Measurements from ENCODE around the gene CLIC4. TPM values are rescaled to one million over a fixed set of nuclear protein-coding genes. Genes with fewer than 3 reads are reported as not detected.
A peak's percentile ranks its signal among the peaks of the same experiment; 100 is the strongest.

The CLIC4 gene
- total and polyA plus RNA-seq, 9 of the 15 experiments (the other 6 are each of a cell fraction or from before 2014, with no cell fraction given) = 16.0 to 67.5 (median 38.4) TPM

DNA sequence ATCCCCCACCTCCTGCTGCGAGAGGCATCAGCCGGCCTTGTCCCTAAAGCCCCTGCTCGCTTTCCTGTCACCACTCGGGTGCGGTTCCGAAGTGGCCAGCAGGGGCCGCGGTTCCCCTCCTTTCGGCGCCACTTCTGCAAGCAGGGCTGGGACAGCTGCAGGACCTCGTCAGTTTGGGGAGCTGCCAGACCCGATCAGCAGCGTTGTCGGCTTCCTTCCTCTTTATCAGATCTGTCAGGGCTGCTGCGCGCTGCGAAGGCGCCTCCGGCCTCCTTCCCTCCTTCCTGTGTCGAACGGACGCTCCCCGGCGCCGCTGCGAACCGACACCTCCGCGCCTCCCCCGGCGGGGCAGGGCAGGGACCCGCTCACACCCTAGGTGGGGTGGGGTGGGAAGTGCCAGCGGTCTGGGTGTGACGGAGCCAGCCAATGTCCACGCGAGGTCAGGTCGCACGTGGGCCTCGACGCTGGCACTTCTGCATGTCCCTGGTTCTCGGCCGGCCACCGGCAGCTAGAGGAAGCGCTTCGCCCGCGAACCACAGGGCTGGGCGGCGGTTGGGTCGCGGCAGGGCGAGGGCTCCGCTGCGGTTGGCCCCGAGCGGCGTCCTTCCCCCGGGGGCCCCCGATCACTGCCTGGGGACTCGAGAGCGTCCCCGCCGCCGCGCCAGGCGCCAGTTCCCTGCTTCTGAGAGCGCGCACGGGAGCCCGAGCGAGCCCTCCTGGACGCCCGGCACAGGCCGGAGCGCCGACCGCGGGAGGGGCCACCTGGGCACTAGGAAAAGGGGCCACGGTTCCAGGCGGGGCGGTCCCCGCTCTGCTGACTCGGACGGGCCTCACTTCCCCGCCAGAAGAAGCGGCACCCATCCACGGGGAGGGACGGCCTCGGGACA lies 103.0 kb downstream of the CLIC4 start (continued):
- no peak for TF ChIP-seq ZNF644 (tag; IDR thresholded peaks at IDR 0.05; ENCODE audit: low read depth)
- peak in 1 of 2 experiments; percentile 40; a peak in 1 of 4 replicates for TF ChIP-seq SIN3A (IDR thresholded peaks at IDR 0.05; ENCODE audit: borderline replicate concordance in 2 of 2, control insufficient read depth in 1 of 2, low read depth in 2 of 2, low read length in 2 of 2)
- no peak for TF ChIP-seq TFAM (CRISPR knock-in tag; conservative IDR thresholded peaks at IDR 0.05)
- peak; percentile 91 for TF ChIP-seq RNF2 (IDR thresholded peaks at IDR 0.05)
- no peak for TF ChIP-seq RFX7 (CRISPR knock-in tag; IDR thresholded peaks at IDR 0.05)
- TF ChIP-seq BACH1 (tag; IDR thresholded peaks at IDR 0.05) = no peak
- TF ChIP-seq FOXK1 (CRISPR knock-in tag; IDR thresholded peaks at IDR 0.05; ENCODE audit: borderline replicate concordance) = peak; percentile 78; the same call in 1 of the 2 replicates
- TF ChIP-seq, protein P1, sequence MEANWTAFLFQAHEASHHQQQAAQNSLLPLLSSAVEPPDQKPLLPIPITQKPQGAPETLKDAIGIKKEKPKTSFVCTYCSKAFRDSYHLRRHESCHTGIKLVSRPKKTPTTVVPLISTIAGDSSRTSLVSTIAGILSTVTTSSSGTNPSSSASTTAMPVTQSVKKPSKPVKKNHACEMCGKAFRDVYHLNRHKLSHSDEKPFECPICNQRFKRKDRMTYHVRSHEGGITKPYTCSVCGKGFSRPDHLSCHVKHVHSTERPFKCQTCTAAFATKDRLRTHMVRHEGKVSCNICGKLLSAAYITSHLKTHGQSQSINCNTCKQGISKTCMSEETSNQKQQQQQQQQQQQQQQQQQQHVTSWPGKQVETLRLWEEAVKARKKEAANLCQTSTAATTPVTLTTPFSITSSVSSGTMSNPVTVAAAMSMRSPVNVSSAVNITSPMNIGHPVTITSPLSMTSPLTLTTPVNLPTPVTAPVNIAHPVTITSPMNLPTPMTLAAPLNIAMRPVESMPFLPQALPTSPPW (CRISPR knock-in tag; IDR thresholded peaks at IDR 0.05) = peak; percentile 56
- TF ChIP-seq CBFB (CRISPR knock-in tag; IDR thresholded peaks at IDR 0.05) = 0 out of 2 replicates have a peak, but pooled peaks have one; percentile 24
- peak; percentile 65 for TF ChIP-seq ELF1 (tag; IDR thresholded peaks at IDR 0.05)
- TF ChIP-seq, protein P2, sequence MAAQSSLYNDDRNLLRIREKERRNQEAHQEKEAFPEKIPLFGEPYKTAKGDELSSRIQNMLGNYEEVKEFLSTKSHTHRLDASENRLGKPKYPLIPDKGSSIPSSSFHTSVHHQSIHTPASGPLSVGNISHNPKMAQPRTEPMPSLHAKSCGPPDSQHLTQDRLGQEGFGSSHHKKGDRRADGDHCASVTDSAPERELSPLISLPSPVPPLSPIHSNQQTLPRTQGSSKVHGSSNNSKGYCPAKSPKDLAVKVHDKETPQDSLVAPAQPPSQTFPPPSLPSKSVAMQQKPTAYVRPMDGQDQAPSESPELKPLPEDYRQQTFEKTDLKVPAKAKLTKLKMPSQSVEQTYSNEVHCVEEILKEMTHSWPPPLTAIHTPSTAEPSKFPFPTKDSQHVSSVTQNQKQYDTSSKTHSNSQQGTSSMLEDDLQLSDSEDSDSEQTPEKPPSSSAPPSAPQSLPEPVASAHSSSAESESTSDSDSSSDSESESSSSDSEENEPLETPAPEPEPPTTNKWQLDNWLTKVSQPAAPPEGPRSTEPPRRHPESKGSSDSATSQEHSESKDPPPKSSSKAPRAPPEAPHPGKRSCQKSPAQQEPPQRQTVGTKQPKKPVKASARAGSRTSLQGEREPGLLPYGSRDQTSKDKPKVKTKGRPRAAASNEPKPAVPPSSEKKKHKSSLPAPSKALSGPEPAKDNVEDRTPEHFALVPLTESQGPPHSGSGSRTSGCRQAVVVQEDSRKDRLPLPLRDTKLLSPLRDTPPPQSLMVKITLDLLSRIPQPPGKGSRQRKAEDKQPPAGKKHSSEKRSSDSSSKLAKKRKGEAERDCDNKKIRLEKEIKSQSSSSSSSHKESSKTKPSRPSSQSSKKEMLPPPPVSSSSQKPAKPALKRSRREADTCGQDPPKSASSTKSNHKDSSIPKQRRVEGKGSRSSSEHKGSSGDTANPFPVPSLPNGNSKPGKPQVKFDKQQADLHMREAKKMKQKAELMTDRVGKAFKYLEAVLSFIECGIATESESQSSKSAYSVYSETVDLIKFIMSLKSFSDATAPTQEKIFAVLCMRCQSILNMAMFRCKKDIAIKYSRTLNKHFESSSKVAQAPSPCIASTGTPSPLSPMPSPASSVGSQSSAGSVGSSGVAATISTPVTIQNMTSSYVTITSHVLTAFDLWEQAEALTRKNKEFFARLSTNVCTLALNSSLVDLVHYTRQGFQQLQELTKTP (IDR thresholded peaks at IDR 0.05; ENCODE audit: low read depth in 1 of 2, partially characterized antibody in 2 of 2) = no peak
- no peak for TF ChIP-seq RFX1 (IDR thresholded peaks at IDR 0.05)
- TF ChIP-seq, protein P3, sequence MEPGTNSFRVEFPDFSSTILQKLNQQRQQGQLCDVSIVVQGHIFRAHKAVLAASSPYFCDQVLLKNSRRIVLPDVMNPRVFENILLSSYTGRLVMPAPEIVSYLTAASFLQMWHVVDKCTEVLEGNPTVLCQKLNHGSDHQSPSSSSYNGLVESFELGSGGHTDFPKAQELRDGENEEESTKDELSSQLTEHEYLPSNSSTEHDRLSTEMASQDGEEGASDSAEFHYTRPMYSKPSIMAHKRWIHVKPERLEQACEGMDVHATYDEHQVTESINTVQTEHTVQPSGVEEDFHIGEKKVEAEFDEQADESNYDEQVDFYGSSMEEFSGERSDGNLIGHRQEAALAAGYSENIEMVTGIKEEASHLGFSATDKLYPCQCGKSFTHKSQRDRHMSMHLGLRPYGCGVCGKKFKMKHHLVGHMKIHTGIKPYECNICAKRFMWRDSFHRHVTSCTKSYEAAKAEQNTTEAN (CRISPR knock-in tag; IDR thresholded peaks at IDR 0.05) = peak; percentile 84; the same call in 1 of the 2 replicates
- no peak for TF ChIP-seq SMAD2 (IDR thresholded peaks at IDR 0.05; ENCODE audit: low read depth, low read length)
- TF ChIP-seq ZNF584 (CRISPR knock-in tag; IDR thresholded peaks at IDR 0.05; ENCODE audit: low read depth) = peak; percentile 67; the same call in 1 of the 2 replicates
- peak; percentile 42; the same call in 1 of the 2 replicates for TF ChIP-seq SMARCA4 (IDR thresholded peaks at IDR 0.05)
- TF ChIP-seq, protein P4, sequence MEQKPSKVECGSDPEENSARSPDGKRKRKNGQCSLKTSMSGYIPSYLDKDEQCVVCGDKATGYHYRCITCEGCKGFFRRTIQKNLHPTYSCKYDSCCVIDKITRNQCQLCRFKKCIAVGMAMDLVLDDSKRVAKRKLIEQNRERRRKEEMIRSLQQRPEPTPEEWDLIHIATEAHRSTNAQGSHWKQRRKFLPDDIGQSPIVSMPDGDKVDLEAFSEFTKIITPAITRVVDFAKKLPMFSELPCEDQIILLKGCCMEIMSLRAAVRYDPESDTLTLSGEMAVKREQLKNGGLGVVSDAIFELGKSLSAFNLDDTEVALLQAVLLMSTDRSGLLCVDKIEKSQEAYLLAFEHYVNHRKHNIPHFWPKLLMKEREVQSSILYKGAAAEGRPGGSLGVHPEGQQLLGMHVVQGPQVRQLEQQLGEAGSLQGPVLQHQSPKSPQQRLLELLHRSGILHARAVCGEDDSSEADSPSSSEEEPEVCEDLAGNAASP (IDR thresholded peaks at IDR 0.05) = no peak
- TF ChIP-seq PHF20 (IDR thresholded peaks at IDR 0.05; ENCODE audit: partially characterized antibody) = peak; percentile 80
- peak; percentile 95 for TF ChIP-seq POLR2G (IDR thresholded peaks at IDR 0.05; ENCODE audit: low read depth, low read length)

Measured in K562 (cell line).